Measurements from ENCODE around the gene HRH1.

The HRH1 gene

GRCh38 chr3:11297126-11297525 lies 142.8 kb downstream of the HRH1 start:
- no peak for FAIRE-seq
- no peak for DNase-seq (ENCODE audit: insufficient read length, low spot score)
- no peak for TF ChIP-seq CTCF (IDR thresholded peaks at IDR 0.05; ENCODE audit: insufficient read depth, missing control alignments)

- no peak for DNase-seq (ENCODE audit: insufficient read length, low spot score)
- no peak for FAIRE-seq
- TF ChIP-seq CTCF (IDR thresholded peaks at IDR 0.05; ENCODE audit: insufficient read depth, missing control alignments): no peak
Observed at GRCh38 chr3:11300970-11301369, 146.7 kb downstream of the HRH1 start.

GRCh38 chr3:11302444-11302843 lies 148.2 kb downstream of the HRH1 start:
- FAIRE-seq: no peak
- DNase-seq (ENCODE audit: insufficient read length, low spot score): no peak
- TF ChIP-seq CTCF (IDR thresholded peaks at IDR 0.05; ENCODE audit: insufficient read depth, missing control alignments): no peak

- no peak for FAIRE-seq
- TF ChIP-seq CTCF (IDR thresholded peaks at IDR 0.05; ENCODE audit: insufficient read depth, missing control alignments): no peak
Observed at GRCh38 chr3:11304175-11304574, 149.9 kb downstream of the HRH1 start.

GRCh38 chr3:11305509-11305908 lies 151.2 kb downstream of the HRH1 start:
- no peak for DNase-seq (ENCODE audit: insufficient read length, low spot score)
- FAIRE-seq: no peak
- no peak for TF ChIP-seq CTCF (IDR thresholded peaks at IDR 0.05; ENCODE audit: insufficient read depth, missing control alignments)

More at GRCh38 chr3:11304175-11304574, 149.9 kb downstream of the HRH1 start:
- DNase-seq (ENCODE audit: insufficient read length, low spot score): no peak

GRCh38 chr3:11306817-11307589 lies 152.7 kb downstream of the HRH1 start:
- no peak for DNase-seq (ENCODE audit: insufficient read length, low spot score)
- no peak for FAIRE-seq
- no peak for TF ChIP-seq CTCF (IDR thresholded peaks at IDR 0.05; ENCODE audit: insufficient read depth, missing control alignments)

- DNase-seq (ENCODE audit: insufficient read length, low spot score) (no peak), FAIRE-seq (no peak)
- no peak for TF ChIP-seq CTCF (IDR thresholded peaks at IDR 0.05; ENCODE audit: insufficient read depth, missing control alignments)
Observed at GRCh38 chr3:11307830-11308432, 153.6 kb downstream of the HRH1 start.
